ENCODE data around the gene TIGD3.
"Not testable (repeated sequence)": the region's sequence is repeated elsewhere in the genome, so short reads cannot be mapped to it uniquely, and the experiment has no call there.

TIGD3 gene

GRCh38 chr11:65325435-65325834 is 29.1 kb upstream of the TIGD3 start:
- peaks cover 14 to 20% of the 10 kb centered on the region in 2 donors for H3K36me3 ChIP-seq (ENCODE audit: control insufficient read depth in 2 of 2, insufficient read depth in 2 of 2, low read length in 2 of 2)
- H3K27me3 ChIP-seq (ENCODE audit: control insufficient read depth in 2 of 2, insufficient read depth in 2 of 2, low read length in 2 of 2), result no peaks in the 10 kb centered on the region
- no peak overlapping the region for H3K9ac ChIP-seq (ENCODE audit: low read depth in 1 of 2, low read length in 2 of 2)
- no peaks in the 10 kb centered on the region for H3K9me3 ChIP-seq (ENCODE audit: control insufficient read depth in 2 of 2, low read length in 2 of 2)
- no peak overlapping the region for H3K4me3 ChIP-seq (ENCODE audit: low read length in 2 of 2)
- no peak overlapping the region for H3K27ac ChIP-seq (ENCODE audit: low read depth in 2 of 2, low read length in 2 of 2)
- peaks cover 3 to 6% of the 10 kb centered on the region in 2 donors for H3K4me1 ChIP-seq (ENCODE audit: control insufficient read depth in 2 of 2, insufficient read depth in 2 of 2, low read length in 2 of 2)

- Histone ChIP-seq H3K9me3 (ENCODE audit: control insufficient read depth in 2 of 2, low read length in 2 of 2) (no peaks in the 10 kb centered on the region), H3K27ac (ENCODE audit: low read depth in 2 of 2, low read length in 2 of 2) (no peak overlapping the region), H3K27me3 (ENCODE audit: control insufficient read depth in 2 of 2, insufficient read depth in 2 of 2, low read length in 2 of 2) (no peaks in the 10 kb centered on the region), H3K9ac (ENCODE audit: low read depth in 1 of 2, low read length in 2 of 2) (no peak overlapping the region), H3K36me3 (ENCODE audit: control insufficient read depth in 2 of 2, insufficient read depth in 2 of 2, low read length in 2 of 2) (peaks cover 0 to 6% of the 10 kb centered on the region in 2 donors), H3K4me3 (ENCODE audit: low read length in 2 of 2) (no peak overlapping the region), H3K4me1 (ENCODE audit: control insufficient read depth in 2 of 2, insufficient read depth in 2 of 2, low read length in 2 of 2) (peaks cover 3 to 6% of the 10 kb centered on the region in 2 donors)
Observed at GRCh38 chr11:65327021-65327420, 27.5 kb upstream of the TIGD3 start.

- Histone ChIP-seq H3K27ac (ENCODE audit: low read depth in 2 of 2, low read length in 2 of 2) (no peak overlapping the region), H3K27me3 (ENCODE audit: control insufficient read depth in 2 of 2, insufficient read depth in 2 of 2, low read length in 2 of 2) (no peaks in the 10 kb centered on the region), H3K9me3 (ENCODE audit: control insufficient read depth in 2 of 2, low read length in 2 of 2) (no peaks in the 10 kb centered on the region), H3K36me3 (ENCODE audit: control insufficient read depth in 2 of 2, insufficient read depth in 2 of 2, low read length in 2 of 2) (no peaks in the 10 kb centered on the region), H3K9ac (ENCODE audit: low read depth in 1 of 2, low read length in 2 of 2) (no peak overlapping the region), H3K4me3 (ENCODE audit: low read length in 2 of 2) (no peak overlapping the region), H3K4me1 (ENCODE audit: control insufficient read depth in 2 of 2, insufficient read depth in 2 of 2, low read length in 2 of 2) (peaks cover 5 to 8% of the 10 kb centered on the region in 2 donors)
Observed at GRCh38 chr11:65329478-65329877, 25.1 kb upstream of the TIGD3 start.

- Histone ChIP-seq H3K27ac (ENCODE audit: low read depth in 2 of 2, low read length in 2 of 2) (no peak overlapping the region), H3K36me3 (ENCODE audit: control insufficient read depth in 2 of 2, insufficient read depth in 2 of 2, low read length in 2 of 2) (no peaks in the 10 kb centered on the region), H3K4me1 (ENCODE audit: control insufficient read depth in 2 of 2, insufficient read depth in 2 of 2, low read length in 2 of 2) (peaks cover 8 to 13% of the 10 kb centered on the region in 2 donors), H3K27me3 (ENCODE audit: control insufficient read depth in 2 of 2, insufficient read depth in 2 of 2, low read length in 2 of 2) (no peaks in the 10 kb centered on the region), H3K4me3 (ENCODE audit: low read length in 2 of 2) (no peak overlapping the region), H3K9ac (ENCODE audit: low read depth in 1 of 2, low read length in 2 of 2) (no peak overlapping the region), H3K9me3 (ENCODE audit: control insufficient read depth in 2 of 2, low read length in 2 of 2) (no peaks in the 10 kb centered on the region)
Observed at GRCh38 chr11:65329944-65330403, 24.6 kb upstream of the TIGD3 start.

GRCh38 chr11:65330544-65330943 is 24.0 kb upstream of the TIGD3 start:
- Histone ChIP-seq H3K9ac (ENCODE audit: low read depth in 1 of 2, low read length in 2 of 2) (no peak overlapping the region), H3K4me1 (ENCODE audit: control insufficient read depth in 2 of 2, insufficient read depth in 2 of 2, low read length in 2 of 2) (peaks cover 8 to 16% of the 10 kb centered on the region in 2 donors), H3K27ac (ENCODE audit: low read depth in 2 of 2, low read length in 2 of 2) (no peak overlapping the region), H3K4me3 (ENCODE audit: low read length in 2 of 2) (no peak overlapping the region), H3K9me3 (ENCODE audit: control insufficient read depth in 2 of 2, low read length in 2 of 2) (no peaks in the 10 kb centered on the region), H3K36me3 (ENCODE audit: control insufficient read depth in 2 of 2, insufficient read depth in 2 of 2, low read length in 2 of 2) (no peaks in the 10 kb centered on the region), H3K27me3 (ENCODE audit: control insufficient read depth in 2 of 2, insufficient read depth in 2 of 2, low read length in 2 of 2) (no peaks in the 10 kb centered on the region)

- not testable (repeated sequence) for H3K4me3 ChIP-seq (ENCODE audit: low read length in 2 of 2); H3K27ac ChIP-seq (ENCODE audit: low read depth in 2 of 2, low read length in 2 of 2); H3K27me3 ChIP-seq (ENCODE audit: control insufficient read depth in 2 of 2, insufficient read depth in 2 of 2, low read length in 2 of 2); H3K9me3 ChIP-seq (ENCODE audit: control insufficient read depth in 2 of 2, low read length in 2 of 2); H3K9ac ChIP-seq (ENCODE audit: low read depth in 1 of 2, low read length in 2 of 2); H3K36me3 ChIP-seq (ENCODE audit: control insufficient read depth in 2 of 2, insufficient read depth in 2 of 2, low read length in 2 of 2)
- H3K4me1 ChIP-seq (ENCODE audit: control insufficient read depth in 2 of 2, insufficient read depth in 2 of 2, low read length in 2 of 2), result peaks cover 8 to 16% of the 10 kb centered on the region in 2 donors
Observed at GRCh38 chr11:65332591-65332990, 22.0 kb upstream of the TIGD3 start.

GRCh38 chr11:65334696-65335295 is 19.8 kb upstream of the TIGD3 start:
- H3K4me1 ChIP-seq (ENCODE audit: control insufficient read depth in 2 of 2, insufficient read depth in 2 of 2, low read length in 2 of 2), result peaks cover 5 to 11% of the 10 kb centered on the region in 2 donors
- H3K36me3 ChIP-seq (ENCODE audit: control insufficient read depth in 2 of 2, insufficient read depth in 2 of 2, low read length in 2 of 2), result peaks cover 0 to 5% of the 10 kb centered on the region in 2 donors
- H3K27me3 ChIP-seq (ENCODE audit: control insufficient read depth in 2 of 2, insufficient read depth in 2 of 2, low read length in 2 of 2), result no peaks in the 10 kb centered on the region
- H3K9ac ChIP-seq (ENCODE audit: low read depth in 1 of 2, low read length in 2 of 2), result peak overlapping the region; percentile 60 to 86
- H3K4me3 ChIP-seq (ENCODE audit: low read length in 2 of 2), result peak overlapping the region; percentile 91 to 96
- no peaks in the 10 kb centered on the region for H3K9me3 ChIP-seq (ENCODE audit: control insufficient read depth in 2 of 2, low read length in 2 of 2)
- H3K27ac ChIP-seq (ENCODE audit: low read depth in 2 of 2, low read length in 2 of 2), result no peak overlapping the region

GRCh38 chr11:65338676-65339075 is 15.9 kb upstream of the TIGD3 start:
- Histone ChIP-seq H3K27me3 (ENCODE audit: control insufficient read depth in 2 of 2, insufficient read depth in 2 of 2, low read length in 2 of 2) (no peaks in the 10 kb centered on the region), H3K9me3 (ENCODE audit: control insufficient read depth in 2 of 2, low read length in 2 of 2) (no peaks in the 10 kb centered on the region), H3K4me1 (ENCODE audit: control insufficient read depth in 2 of 2, insufficient read depth in 2 of 2, low read length in 2 of 2) (peaks cover 5 to 10% of the 10 kb centered on the region in 2 donors), H3K27ac (ENCODE audit: low read depth in 2 of 2, low read length in 2 of 2) (no peak overlapping the region), H3K9ac (ENCODE audit: low read depth in 1 of 2, low read length in 2 of 2) (no peak overlapping the region), H3K36me3 (ENCODE audit: control insufficient read depth in 2 of 2, insufficient read depth in 2 of 2, low read length in 2 of 2) (peaks cover 20 to 38% of the 10 kb centered on the region in 2 donors), H3K4me3 (ENCODE audit: low read length in 2 of 2) (no peak overlapping the region)

GRCh38 chr11:65340226-65340625 is 14.3 kb upstream of the TIGD3 start:
- Histone ChIP-seq H3K36me3 (ENCODE audit: control insufficient read depth in 2 of 2, insufficient read depth in 2 of 2, low read length in 2 of 2) (peaks cover 35 to 54% of the 10 kb centered on the region in 2 donors), H3K27ac (ENCODE audit: low read depth in 2 of 2, low read length in 2 of 2) (no peak overlapping the region), H3K4me3 (ENCODE audit: low read length in 2 of 2) (no peak overlapping the region), H3K27me3 (ENCODE audit: control insufficient read depth in 2 of 2, insufficient read depth in 2 of 2, low read length in 2 of 2) (no peaks in the 10 kb centered on the region), H3K9me3 (ENCODE audit: control insufficient read depth in 2 of 2, low read length in 2 of 2) (no peaks in the 10 kb centered on the region), H3K4me1 (ENCODE audit: control insufficient read depth in 2 of 2, insufficient read depth in 2 of 2, low read length in 2 of 2) (peaks cover 0 to under 1% of the 10 kb centered on the region in 2 donors), H3K9ac (ENCODE audit: low read depth in 1 of 2, low read length in 2 of 2) (no peak overlapping the region)

- H3K4me1 ChIP-seq (ENCODE audit: control insufficient read depth in 2 of 2, insufficient read depth in 2 of 2, low read length in 2 of 2), result no peaks in the 10 kb centered on the region
- H3K36me3 ChIP-seq (ENCODE audit: control insufficient read depth in 2 of 2, insufficient read depth in 2 of 2, low read length in 2 of 2), result peaks cover 49 to 70% of the 10 kb centered on the region in 2 donors
- H3K9ac ChIP-seq (ENCODE audit: low read depth in 1 of 2, low read length in 2 of 2), result no peak overlapping the region
- no peaks in the 10 kb centered on the region for H3K9me3 ChIP-seq (ENCODE audit: control insufficient read depth in 2 of 2, low read length in 2 of 2)
- no peak overlapping the region for H3K4me3 ChIP-seq (ENCODE audit: low read length in 2 of 2)
- no peak overlapping the region for H3K27ac ChIP-seq (ENCODE audit: low read depth in 2 of 2, low read length in 2 of 2)
- no peaks in the 10 kb centered on the region for H3K27me3 ChIP-seq (ENCODE audit: control insufficient read depth in 2 of 2, insufficient read depth in 2 of 2, low read length in 2 of 2)
Observed at GRCh38 chr11:65341856-65342255, 12.7 kb upstream of the TIGD3 start.

Data from mucosa of rectum (tissue), 2 donors.